ELF-1 (cell line): ENCODE data around the gene SNAPC4.
"Not testable (repeated sequence)": the region's sequence is repeated elsewhere in the genome, so short reads cannot be mapped to it uniquely, and the experiment has no call there.

Source experiments
- DNase-seq: peaks from one replicate; pipeline ENCODE4 v3.0.0-alpha.2; 2016; ENCODE audit warnings: low read depth, low spot score

The SNAPC4 gene

GRCh38 chr9:136433849-136434579, 34.0 kb upstream of the SNAPC4 start:
- DNase-seq = no peak

GRCh38 chr9:136433043-136433715, 33.2 kb upstream of the SNAPC4 start:
- no peak for DNase-seq

- DNase-seq = no peak
Observed at GRCh38 chr9:136432591-136432990, 32.6 kb upstream of the SNAPC4 start.

GRCh38 chr9:136431782-136432350, 31.9 kb upstream of the SNAPC4 start:
- no peak for DNase-seq

GRCh38 chr9:136430588-136431234, 30.7 kb upstream of the SNAPC4 start:
- no peak for DNase-seq

- DNase-seq = no peak
Observed at GRCh38 chr9:136429683-136430491, 29.9 kb upstream of the SNAPC4 start.

GRCh38 chr9:136429075-136429628, 29.2 kb upstream of the SNAPC4 start:
- DNase-seq = no peak

GRCh38 chr9:136426787-136427186, 26.8 kb upstream of the SNAPC4 start:
- no peak for DNase-seq

GRCh38 chr9:136425367-136425766, 25.4 kb upstream of the SNAPC4 start:
- not testable (repeated sequence) for DNase-seq

GRCh38 chr9:136424750-136425362, 24.9 kb upstream of the SNAPC4 start:
- peak; percentile 48 for DNase-seq

GRCh38 chr9:136423432-136424146, 23.6 kb upstream of the SNAPC4 start:
- DNase-seq = no peak

- no peak for DNase-seq
Observed at GRCh38 chr9:136422876-136423275, 22.9 kb upstream of the SNAPC4 start.

- DNase-seq = no peak
Observed at GRCh38 chr9:136421791-136422190, 21.8 kb upstream of the SNAPC4 start.

- DNase-seq = no peak
Observed at GRCh38 chr9:136419092-136419420, 19.1 kb upstream of the SNAPC4 start.

GRCh38 chr9:136418182-136419091, 18.5 kb upstream of the SNAPC4 start:
- no peak for DNase-seq

GRCh38 chr9:136416914-136417313, 16.9 kb upstream of the SNAPC4 start:
- no peak for DNase-seq

GRCh38 chr9:136416427-136416826, 16.5 kb upstream of the SNAPC4 start:
- no peak for DNase-seq

- DNase-seq = peak; percentile 18
Observed at GRCh38 chr9:136412962-136413361, 13.0 kb upstream of the SNAPC4 start.

GRCh38 chr9:136411378-136411777, 11.4 kb upstream of the SNAPC4 start:
- DNase-seq = no peak
